Hepatic stellate cell (primary cell): ENCODE measurements around the gene NOP16.

Source experiments
- DNase-seq: peaks from one replicate; pipeline ENCODE4 v3.0.0; 2011; ENCODE audit warnings: low spot score

The NOP16 gene

GRCh38 chr5:176388444-176389134 is at the start of gene NOP16, which contains the start of gene HIGD2A:
Gene NOP16 (minus strand): TSS chr5:176388598. CDS start chr5:176388539, 59 bp downstream.
Gene HIGD2A (plus strand): TSS chr5:176388751. CDS start chr5:176388820, 69 bp downstream.
- peak; percentile 99 for DNase-seq

- no peak for DNase-seq
Observed at GRCh38 chr5:176436656-176437055, 48.3 kb upstream of the NOP16 start.

DNA sequence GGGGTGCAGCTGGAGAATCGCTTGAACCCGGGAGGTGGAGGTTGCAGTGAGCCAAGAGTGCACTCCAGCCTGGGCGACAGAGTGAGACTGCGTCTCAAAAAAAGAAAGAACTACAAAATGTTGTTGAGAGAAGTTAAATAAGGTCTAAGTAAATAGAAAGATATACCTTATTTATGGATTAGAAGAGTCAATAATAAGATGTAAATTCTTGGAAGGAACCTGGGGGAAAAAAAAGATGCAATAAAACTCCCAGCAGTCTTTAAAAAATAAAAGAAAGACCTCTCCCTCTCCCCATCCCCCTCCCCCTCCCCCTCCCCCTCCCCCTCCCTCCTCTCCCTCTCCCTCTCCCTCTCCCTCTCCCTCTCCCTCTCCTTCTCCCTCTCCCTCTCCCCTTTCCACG is 44.3 kb upstream of the NOP16 start:
- DNase-seq, result no peak

DNA sequence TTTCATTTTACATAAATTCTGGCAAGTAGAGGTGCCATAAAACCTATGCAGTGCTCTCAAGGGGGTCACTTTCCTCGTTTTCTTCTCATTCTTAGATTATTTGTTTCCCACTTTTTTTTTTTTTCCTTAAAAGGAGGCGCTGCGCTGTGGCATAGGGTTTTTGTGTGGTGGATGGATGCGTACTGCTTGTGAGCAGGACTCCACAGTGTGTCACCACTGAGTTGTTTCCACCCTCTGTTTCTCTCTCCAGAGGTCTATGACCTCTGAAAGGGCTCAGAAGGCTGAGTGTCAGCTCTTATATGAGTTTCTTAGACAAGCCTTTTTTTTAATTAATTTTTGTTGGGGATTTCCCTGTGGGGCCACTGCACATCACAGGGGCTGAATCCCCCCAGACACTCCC is 41.6 kb upstream of the NOP16 start:
- no peak for DNase-seq

GRCh38 chr5:176427971-176428370 is 39.6 kb upstream of the NOP16 start:
- DNase-seq, result no peak

DNA sequence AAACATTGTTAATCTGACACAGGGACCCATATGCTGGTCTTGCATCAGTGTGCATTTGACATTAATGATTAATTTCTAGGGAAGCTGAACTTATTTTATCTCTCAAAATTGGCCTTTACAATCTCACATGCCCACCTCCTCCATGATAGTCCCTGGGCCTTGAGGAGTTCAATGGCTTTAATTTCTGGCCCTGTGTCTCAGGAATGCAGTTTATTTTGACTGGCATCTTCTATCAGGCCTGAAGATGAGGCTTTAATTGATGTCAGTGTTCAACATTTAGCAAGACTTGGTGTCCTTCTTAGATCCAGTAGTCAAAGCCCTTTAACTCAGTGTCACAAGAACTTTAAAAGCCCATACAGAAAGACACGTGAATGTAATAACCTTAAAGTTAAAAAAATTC is 38.5 kb upstream of the NOP16 start:
- DNase-seq, result no peak

- no peak for DNase-seq
Observed at GRCh38 chr5:176425791-176426190, 37.4 kb upstream of the NOP16 start.

DNA sequence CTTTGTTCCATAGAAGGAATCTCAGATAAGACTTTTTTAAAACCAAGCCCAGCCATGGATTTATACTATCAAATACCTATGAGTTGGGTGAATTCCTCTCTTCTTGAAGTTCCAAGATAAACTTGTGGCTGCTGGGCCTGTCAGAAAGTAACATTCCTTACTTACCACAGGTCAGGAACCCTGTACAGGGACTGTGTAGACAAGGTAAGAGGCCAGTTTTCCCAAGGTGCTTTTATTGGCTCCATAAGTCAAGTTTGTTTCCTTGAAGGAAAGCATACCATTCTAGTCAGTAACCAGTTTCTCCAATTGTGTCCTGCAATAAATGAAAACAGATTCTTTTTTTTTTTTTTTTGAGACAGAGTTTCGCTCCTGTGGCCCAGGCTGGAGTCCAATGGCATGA is 36.7 kb upstream of the NOP16 start:
- DNase-seq, result no peak

- no peak for DNase-seq
Observed at GRCh38 chr5:176424181-176424580, 35.8 kb upstream of the NOP16 start.

DNA sequence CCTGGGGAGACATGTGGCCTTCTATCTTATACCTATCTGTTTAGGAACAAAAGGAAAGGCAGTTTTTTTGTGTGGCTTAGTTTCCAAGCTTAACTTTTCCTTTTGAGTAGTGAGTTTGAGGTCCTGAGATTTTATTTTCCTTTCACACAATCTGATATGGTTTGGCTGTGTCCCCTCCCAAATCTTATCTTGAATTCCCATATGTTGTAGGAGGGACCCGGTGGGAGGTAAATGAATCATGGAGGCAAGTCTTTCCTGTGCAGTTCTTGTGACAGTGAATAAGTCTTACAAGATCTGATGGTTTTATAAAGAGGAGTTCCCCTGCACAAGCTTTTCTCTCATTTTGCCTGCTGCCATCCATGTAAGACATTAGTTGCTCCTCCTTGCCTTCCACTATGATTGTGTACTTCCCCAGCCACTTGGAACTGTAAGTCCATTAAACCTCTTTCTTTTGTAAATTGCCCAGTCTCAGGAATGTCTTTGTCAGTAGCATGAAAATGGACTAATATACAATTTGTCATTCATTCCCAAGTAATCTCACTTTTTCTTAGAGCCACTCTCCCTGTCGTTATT is 32.7 kb upstream of the NOP16 start:
- DNase-seq, result no peak

DNA sequence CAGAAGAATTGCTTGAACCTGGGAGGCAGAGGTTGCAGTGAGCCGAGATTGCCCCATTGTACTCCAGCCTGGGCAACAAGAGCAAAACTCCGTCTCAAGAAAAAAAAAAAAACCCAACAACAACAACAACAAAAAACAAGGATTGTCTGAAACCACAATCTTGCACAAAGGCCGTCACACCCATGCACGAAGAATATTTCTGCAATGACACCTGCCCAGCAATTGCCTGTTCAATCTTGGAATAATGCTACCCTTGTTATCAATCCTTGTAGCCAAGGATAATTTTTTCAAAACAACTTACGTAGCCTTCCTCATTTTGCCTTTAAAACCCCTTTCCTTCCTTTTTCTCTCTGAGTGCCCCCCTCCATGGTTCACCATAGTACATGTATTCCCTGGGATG is 31.7 kb upstream of the NOP16 start:
- DNase-seq, result no peak

GRCh38 chr5:176418251-176418650 is 29.9 kb upstream of the NOP16 start:
- DNase-seq, result no peak

GRCh38 chr5:176416965-176417364 is 28.6 kb upstream of the NOP16 start:
- DNase-seq, result no peak

DNA sequence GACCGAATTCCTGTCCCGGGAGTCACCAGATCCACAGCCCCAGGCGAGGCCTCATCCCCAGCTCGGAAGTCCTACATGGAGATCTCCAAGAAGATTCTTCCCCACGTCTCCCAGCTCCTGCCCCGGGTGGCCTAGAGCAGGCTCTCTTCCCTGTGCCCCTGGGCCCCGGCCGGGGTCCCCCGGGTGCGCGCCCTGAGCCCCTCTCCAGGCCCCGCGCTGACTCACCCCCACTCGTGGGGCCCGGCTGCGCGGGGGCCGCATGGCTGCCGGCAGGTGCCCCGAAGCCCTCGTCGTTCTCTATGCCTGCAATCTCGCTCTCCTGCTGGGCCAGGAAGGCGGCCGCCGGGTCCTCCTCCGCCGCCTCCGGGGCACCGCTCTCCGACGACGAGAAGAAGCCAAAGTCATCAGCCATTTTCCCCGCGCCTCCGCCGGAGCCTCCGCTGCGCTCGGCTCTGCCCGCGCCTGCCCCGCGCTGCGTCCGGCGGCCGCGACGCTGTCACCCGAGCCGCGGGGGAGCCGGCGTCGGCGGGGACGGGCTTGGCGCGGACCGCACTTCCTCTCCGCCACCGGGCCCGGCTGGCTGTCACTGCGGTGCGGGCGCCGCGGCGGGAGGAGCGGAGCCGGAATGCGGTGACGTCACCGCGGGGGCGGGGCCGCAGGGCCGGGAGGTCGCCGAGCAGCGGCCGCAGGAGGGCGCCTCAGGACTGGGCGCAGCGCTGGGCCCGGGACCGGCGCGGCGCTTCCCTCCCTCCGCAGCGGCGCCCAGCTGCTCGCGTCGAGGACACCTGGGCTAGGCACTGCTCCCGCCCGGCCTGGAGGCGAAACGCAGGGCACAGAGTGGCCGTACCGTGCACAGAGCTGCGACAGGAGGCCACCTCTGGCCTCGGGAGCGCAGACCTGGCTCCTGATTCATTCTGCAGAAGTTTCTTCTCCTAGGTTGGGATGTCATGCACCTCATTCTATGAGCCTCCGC is 27.8 kb upstream of the NOP16 start, which contains the start of gene CLTB:
Gene CLTB, minus strand, starts transcription at position 588 of the 973 bp plus-strand sequence. Its CDS starts 176 bp downstream, at position 412.
- DNase-seq, result peak; percentile 88

- no peak for DNase-seq
Observed at GRCh38 chr5:176415240-176415951, 27.0 kb upstream of the NOP16 start.

GRCh38 chr5:176414704-176415103 is 26.3 kb upstream of the NOP16 start:
- DNase-seq, result no peak

DNA sequence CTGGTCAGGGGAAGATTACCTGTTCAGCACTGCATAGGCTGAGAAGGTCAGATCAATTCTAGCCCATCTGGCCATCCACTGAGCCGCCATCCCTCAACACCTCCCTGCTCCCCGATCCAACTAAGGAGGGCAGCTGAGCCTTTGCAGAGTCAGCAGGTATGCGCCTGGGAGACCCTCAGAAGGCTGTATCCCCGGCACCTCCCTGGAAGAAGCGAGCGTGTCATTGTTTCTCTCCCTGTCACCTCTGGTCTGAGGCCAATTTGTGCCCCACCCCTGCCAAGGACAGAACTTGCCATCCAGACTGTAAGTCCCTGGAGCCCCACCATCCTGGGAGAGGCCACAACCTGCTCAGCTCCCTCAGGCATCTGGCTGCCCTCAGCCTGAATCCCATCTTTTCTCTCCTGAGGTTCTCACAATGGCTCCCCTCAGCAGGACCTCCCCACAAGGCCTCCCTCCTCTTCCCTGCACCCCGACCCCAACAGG is 25.4 kb upstream of the NOP16 start:
- no peak for DNase-seq

DNA sequence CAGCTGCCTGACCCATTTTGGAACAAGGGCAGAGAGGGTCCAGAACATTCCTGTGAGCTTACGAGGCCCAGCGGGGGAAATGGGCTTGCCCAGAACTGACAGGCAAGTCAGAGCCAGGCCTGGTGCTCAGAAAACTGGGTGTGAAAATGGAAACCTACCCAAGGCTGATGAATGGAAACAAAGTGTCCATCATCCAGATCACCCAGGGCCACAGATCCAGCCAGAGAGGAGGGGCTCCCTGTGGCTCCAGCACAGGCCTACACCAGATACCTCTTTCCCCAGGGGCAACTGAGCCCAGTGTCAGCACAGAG is 24.8 kb upstream of the NOP16 start:
- DNase-seq, result no peak

GRCh38 chr5:176412517-176413254 is 24.3 kb upstream of the NOP16 start:
- no peak for DNase-seq

DNA sequence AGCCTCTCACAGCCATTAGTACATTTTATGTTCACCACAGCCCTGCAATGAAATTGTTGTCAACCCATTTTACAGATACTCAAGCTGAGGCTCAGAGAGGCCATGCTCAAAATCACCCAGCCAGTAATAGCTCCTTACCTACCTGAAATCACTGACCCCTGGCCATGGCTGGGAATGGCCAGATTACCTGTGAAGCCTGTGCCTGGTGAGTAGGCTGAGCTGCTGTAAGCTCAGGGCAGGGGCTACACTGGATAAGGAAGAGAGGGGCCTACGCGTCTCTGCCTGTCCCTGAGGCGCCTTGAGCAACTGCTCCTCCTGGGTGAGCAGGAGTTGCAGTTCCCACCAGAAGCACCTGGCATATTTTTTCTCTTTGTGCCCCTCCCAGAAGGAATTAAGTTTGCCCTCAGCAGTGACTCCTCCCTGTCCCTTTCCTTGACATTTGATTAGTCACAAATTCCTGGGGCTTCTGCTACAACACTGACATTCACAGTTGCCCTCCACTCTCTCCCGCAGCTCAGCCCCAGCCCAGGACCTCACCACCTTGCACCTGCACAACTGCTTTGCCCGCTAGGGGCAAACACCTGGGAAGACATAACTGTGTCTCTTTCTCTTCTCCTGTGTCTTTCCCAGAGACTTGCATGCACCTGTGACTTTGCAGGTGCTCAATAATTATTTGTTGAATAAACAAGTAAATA is 22.2 kb upstream of the NOP16 start:
- no peak for DNase-seq

DNA sequence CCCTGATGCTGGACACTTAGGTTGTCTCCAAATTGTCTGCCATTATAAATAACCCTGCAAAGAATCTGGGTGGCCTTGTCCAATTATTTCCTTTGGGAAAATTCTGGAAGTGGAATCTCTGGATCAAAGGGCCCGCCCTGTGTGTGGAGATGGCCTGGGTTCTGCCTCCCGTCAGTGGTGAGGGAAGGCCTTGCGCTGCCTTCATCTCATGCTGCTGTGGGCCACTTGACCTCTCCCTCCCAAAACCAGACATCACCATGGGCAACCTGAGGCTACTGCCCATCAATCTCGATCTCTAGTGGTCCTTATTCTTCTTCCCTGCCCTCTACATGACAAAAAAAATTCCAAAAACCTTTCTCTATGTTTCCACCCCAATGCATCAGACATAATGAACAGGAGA is 21.4 kb upstream of the NOP16 start:
- no peak for DNase-seq
